Ishikawa (cell line): Measurements from ENCODE around the gene PRSS38.

Experiments used
- CEBPB ChIP-seq: IDR thresholded peaks from 2 replicates; pipeline ENCODE4 v1.6.1; 2012
- CREB1 ChIP-seq: IDR thresholded peaks from 2 replicates; pipeline ENCODE4 v1.6.1; 2012; ENCODE audit warnings: low read depth
- EGR1 ChIP-seq: IDR thresholded peaks from 2 replicates; pipeline ENCODE4 v1.6.1; 2012
- EP300 ChIP-seq: IDR thresholded peaks from 2 replicates; pipeline ENCODE4 v1.6.1; 2012; ENCODE audit warnings: borderline replicate concordance
- FOXM1 ChIP-seq: IDR thresholded peaks from 2 replicates; pipeline ENCODE4 v1.6.1; 2012; ENCODE audit warnings: low read depth, borderline replicate concordance
- NFIC ChIP-seq: IDR thresholded peaks from 2 replicates; pipeline ENCODE4 v1.6.1; 2012
- RAD21 ChIP-seq: IDR thresholded peaks from 2 replicates; pipeline ENCODE4 v1.6.1; 2012; ENCODE audit warnings: low read depth
- TAF1 ChIP-seq: IDR thresholded peaks from 2 replicates; pipeline ENCODE4 v1.6.1; 2012; ENCODE audit warnings: low read depth, mild to moderate bottlenecking
- TCF12 ChIP-seq: IDR thresholded peaks from 2 replicates; pipeline ENCODE4 v1.6.1; 2012; ENCODE audit warnings: low read depth
- TEAD4 ChIP-seq: IDR thresholded peaks from 2 replicates; pipeline ENCODE4 v1.6.1; 2012
- USF1 ChIP-seq: IDR thresholded peaks from 2 replicates; pipeline ENCODE4 v1.6.1; 2012
- YY1 ChIP-seq: IDR thresholded peaks from 2 replicates; pipeline ENCODE4 v1.6.1; 2012; ENCODE audit warnings: low read depth
- ZBTB7A ChIP-seq: IDR thresholded peaks from 2 replicates; pipeline ENCODE4 v1.6.1; 2012; ENCODE audit warnings: low read depth
- TF ChIP-seq, protein P1 (sequence below): IDR thresholded peaks from 2 replicates; pipeline ENCODE4 v1.6.1; 2012; ENCODE audit warnings: low read depth, mild to moderate bottlenecking
- TF ChIP-seq, protein P2 (sequence below): IDR thresholded peaks from 2 replicates; pipeline ENCODE4 v1.6.1; 2012

The PRSS38 gene

DNA sequence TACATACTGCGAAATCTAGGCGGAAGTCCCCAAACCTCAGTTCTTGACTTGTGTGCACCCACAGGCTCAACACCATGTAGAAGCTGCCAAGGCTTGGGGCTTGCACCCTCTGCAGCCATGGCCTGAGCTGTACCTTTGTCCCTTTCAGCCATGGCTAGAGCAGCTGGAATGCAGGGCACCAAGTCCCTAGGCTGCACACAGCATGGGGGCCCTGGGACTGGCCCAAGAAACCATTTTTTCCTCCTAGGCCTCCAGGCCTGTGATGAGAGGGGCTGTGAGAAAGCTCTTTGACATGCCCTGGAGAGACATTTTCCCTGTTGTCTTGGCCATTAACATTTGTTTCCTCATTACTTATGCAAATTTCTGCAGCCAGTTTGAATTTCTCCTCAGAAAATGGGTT, 1.5 kb upstream of the PRSS38 start:
- TF ChIP-seq USF1: no peak

DNA sequence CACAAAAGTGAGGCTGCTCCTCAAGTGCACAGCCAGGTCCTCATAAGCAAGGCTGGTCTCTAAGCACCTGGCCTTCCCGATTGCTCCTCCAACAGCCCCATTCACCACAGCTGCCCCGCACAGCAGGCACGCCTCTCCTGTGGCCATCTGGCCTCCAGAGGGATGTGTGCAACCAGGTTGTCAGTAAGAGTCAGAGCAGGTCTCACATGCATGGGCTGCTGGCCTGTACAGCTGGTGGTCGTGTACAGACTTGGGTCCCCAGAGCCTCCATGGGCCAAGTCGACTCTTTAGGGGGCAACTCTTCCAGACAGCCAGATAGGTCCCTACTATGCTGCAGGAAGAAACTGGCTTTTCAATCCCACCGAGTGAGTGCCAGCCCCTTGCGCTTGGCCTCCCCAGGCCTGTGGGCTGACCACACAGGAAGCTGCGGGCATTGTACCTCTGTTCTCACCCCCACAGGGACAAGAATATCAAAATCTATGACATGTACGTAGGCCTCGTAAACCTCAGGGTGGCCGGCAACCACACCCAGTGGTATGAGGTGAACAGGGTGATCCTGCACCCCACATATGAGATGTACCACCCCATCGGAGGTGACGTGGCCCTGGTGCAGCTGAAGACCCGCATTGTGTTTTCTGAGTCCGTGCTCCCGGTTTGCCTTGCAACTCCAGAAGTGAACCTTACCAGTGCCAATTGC, 1.4 kb downstream of the PRSS38 start:
- TF ChIP-seq FOXM1 (no peak), ZBTB7A (no peak), TEAD4 (no peak), CREB1 (no peak), TCF12 (no peak), CEBPB (no peak), NFIC (no peak)
- TF ChIP-seq, protein P1, sequence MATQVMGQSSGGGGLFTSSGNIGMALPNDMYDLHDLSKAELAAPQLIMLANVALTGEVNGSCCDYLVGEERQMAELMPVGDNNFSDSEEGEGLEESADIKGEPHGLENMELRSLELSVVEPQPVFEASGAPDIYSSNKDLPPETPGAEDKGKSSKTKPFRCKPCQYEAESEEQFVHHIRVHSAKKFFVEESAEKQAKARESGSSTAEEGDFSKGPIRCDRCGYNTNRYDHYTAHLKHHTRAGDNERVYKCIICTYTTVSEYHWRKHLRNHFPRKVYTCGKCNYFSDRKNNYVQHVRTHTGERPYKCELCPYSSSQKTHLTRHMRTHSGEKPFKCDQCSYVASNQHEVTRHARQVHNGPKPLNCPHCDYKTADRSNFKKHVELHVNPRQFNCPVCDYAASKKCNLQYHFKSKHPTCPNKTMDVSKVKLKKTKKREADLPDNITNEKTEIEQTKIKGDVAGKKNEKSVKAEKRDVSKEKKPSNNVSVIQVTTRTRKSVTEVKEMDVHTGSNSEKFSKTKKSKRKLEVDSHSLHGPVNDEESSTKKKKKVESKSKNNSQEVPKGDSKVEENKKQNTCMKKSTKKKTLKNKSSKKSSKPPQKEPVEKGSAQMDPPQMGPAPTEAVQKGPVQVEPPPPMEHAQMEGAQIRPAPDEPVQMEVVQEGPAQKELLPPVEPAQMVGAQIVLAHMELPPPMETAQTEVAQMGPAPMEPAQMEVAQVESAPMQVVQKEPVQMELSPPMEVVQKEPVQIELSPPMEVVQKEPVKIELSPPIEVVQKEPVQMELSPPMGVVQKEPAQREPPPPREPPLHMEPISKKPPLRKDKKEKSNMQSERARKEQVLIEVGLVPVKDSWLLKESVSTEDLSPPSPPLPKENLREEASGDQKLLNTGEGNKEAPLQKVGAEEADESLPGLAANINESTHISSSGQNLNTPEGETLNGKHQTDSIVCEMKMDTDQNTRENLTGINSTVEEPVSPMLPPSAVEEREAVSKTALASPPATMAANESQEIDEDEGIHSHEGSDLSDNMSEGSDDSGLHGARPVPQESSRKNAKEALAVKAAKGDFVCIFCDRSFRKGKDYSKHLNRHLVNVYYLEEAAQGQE: no peak

DNA sequence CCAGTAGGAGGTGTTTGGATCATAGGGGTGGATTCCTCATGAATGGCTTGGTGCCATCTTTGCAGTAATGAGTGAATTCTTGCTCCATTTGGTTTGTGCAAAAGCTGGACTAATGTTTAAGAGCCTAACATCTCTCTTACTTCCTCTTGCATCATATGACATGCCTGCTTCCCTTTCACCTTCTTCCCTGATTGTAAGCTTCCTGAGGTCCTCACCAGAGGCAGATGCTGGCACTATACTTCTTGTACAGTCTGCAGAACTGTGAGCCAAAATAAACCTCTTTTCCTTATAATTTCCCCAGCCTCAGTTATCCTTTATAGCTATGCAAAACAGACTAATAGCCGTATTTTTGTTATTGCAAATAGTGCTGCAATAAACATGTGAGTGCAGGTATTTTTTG, 8.1 kb downstream of the PRSS38 start:
- TF ChIP-seq FOXM1: no peak
- TF ChIP-seq YY1: no peak
- TF ChIP-seq EGR1: no peak
- no peak for TF ChIP-seq TEAD4
- TF ChIP-seq ZBTB7A: no peak
- TF ChIP-seq USF1: no peak
- TF ChIP-seq TAF1: no peak
- TF ChIP-seq NFIC: no peak
- no peak for TF ChIP-seq CREB1
- TF ChIP-seq, protein P1: no peak
- TF ChIP-seq, protein P2, sequence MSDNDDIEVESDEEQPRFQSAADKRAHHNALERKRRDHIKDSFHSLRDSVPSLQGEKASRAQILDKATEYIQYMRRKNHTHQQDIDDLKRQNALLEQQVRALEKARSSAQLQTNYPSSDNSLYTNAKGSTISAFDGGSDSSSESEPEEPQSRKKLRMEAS: no peak
- no peak for TF ChIP-seq RAD21
- TF ChIP-seq EP300: no peak
- no peak for TF ChIP-seq CEBPB

GRCh38 chr1:227824204-227824603, 8.7 kb downstream of the PRSS38 start:
- TF ChIP-seq TEAD4: no peak
- no peak for TF ChIP-seq USF1
- TF ChIP-seq CEBPB: no peak
- no peak for TF ChIP-seq ZBTB7A
- TF ChIP-seq FOXM1: no peak
- TF ChIP-seq EGR1: no peak
- TF ChIP-seq CREB1: no peak
- TF ChIP-seq RAD21: no peak
- TF ChIP-seq NFIC: no peak
- TF ChIP-seq EP300: no peak
- no peak for TF ChIP-seq TAF1
- TF ChIP-seq, protein P2: no peak
- TF ChIP-seq, protein P1: no peak
- TF ChIP-seq YY1: no peak
- TF ChIP-seq TCF12: no peak
